Loucy (cell line): Measurements from ENCODE around the gene IGFLR1.

Experiments
- H2AFZ ChIP-seq: fragments of 200-600 bp; sonication (generic); 2 replicates; pipeline ENCODE4 v1.6.0; 2016; ENCODE audit warnings: antibody characterized with exemption, mild to moderate bottlenecking, low read length, moderate library complexity
- H3F3A ChIP-seq: fragments of 200-600 bp; 2 replicates; pipeline ENCODE4 v1.6.0; 2016; ENCODE audit warnings: antibody characterized with exemption, low read depth, mild to moderate bottlenecking
- H3K27me3 ChIP-seq: fragments of 200-600 bp; sonication (generic); 2 replicates; pipeline ENCODE4 v1.6.1; 2014; ENCODE audit warnings: low read length, mild to moderate bottlenecking; ENCODE audit not compliant: insufficient read depth, poor library complexity, severe bottlenecking
- H3K36me3 ChIP-seq: fragments of 200-600 bp; sonication (generic); 2 replicates; pipeline ENCODE4 v1.6.1; 2016; ENCODE audit warnings: low read length; ENCODE audit not compliant: insufficient read depth
- H3K4me1 ChIP-seq: fragments of 200-600 bp; sonication (generic); 2 replicates; pipeline ENCODE4 v1.5.1; 2014; ENCODE audit warnings: low read length, mild to moderate bottlenecking; ENCODE audit not compliant: insufficient read depth, poor library complexity, severe bottlenecking
- H3K4me2 ChIP-seq: fragments of 200-600 bp; sonication (generic); 2 replicates; pipeline ENCODE4 v1.6.0; 2014; ENCODE audit warnings: antibody characterized with exemption, low read length, low read depth, mild to moderate bottlenecking; ENCODE audit not compliant: poor library complexity, severe bottlenecking
- H3K4me3 ChIP-seq: fragments of 200-600 bp; sonication (generic); 2 replicates; pipeline ENCODE4 v1.5.1; 2014; ENCODE audit warnings: low read length, mild to moderate bottlenecking, mixed read lengths; ENCODE audit not compliant: poor library complexity, severe bottlenecking
- H3K79me2 ChIP-seq: fragments of 200-600 bp; sonication (generic); 2 replicates; pipeline ENCODE4 v1.6.1; 2014; ENCODE audit warnings: low read length; ENCODE audit not compliant: insufficient read depth
- H3K9ac ChIP-seq: fragments of 200-600 bp; sonication (generic); 2 replicates; pipeline ENCODE4 v1.6.0; 2014; ENCODE audit warnings: mild to moderate bottlenecking, low read depth, low read length, moderate library complexity; ENCODE audit not compliant: poor library complexity, severe bottlenecking
- H3K9me2 ChIP-seq: fragments of 200-600 bp; sonication (generic); replicated peaks from 2 replicates; pipeline ENCODE4 v1.6.1; 2016; ENCODE audit warnings: low read depth, low read length, mixed read lengths
- H3K9me3 ChIP-seq: fragments of 200-600 bp; sonication (generic); 2 replicates; pipeline ENCODE4 v1.6.1; 2014; ENCODE audit warnings: mild to moderate bottlenecking, antibody characterized with exemption, low read length, low read depth; ENCODE audit not compliant: insufficient read depth
- H4K20me1 ChIP-seq: fragments of 200-600 bp; sonication (generic); 2 replicates; pipeline ENCODE4 v1.6.0; 2014; ENCODE audit warnings: antibody characterized with exemption, low read length, mild to moderate bottlenecking; ENCODE audit not compliant: insufficient read depth, poor library complexity, severe bottlenecking
- CTCF ChIP-seq: fragments of 200-600 bp; sonication (generic); conservative IDR thresholded peaks from 2 replicates; pipeline ENCODE4 v1.5.1; 2014; ENCODE audit warnings: mild to moderate bottlenecking, antibody characterized with exemption, low read length
- EZH2phosphoT487 ChIP-seq: fragments of 200-600 bp; IDR thresholded peaks from 2 replicates; pipeline ENCODE4 v1.6.1; 2018; ENCODE audit warnings: antibody characterized with exemption, mild to moderate bottlenecking, moderate library complexity, borderline replicate concordance

Gene IGFLR1

GRCh38 chr19:35740108-35740422, 2.2 kb downstream of the IGFLR1 start:
- Histone ChIP-seq H3K27me3 (no peaks in the 10 kb centered on the region), H3K9me2 (no peaks in the 10 kb centered on the region), H3K4me3 (peak overlapping the region; percentile 79), H3K36me3 (peaks cover 23% of the 10 kb centered on the region; the same call in 1 of the 2 replicates), H3K9me3 (no peaks in the 10 kb centered on the region), H3K4me1 (peaks cover 7% of the 10 kb centered on the region), H3K9ac (peak overlapping the region; percentile 55), H3K4me2 (peak overlapping the region; percentile 74), H2AFZ (peak overlapping the region; percentile 96), H3K79me2 (no peaks in the 10 kb centered on the region), H3F3A (no peaks in the 10 kb centered on the region), H4K20me1 (no peaks in the 10 kb centered on the region)
- TF ChIP-seq CTCF (no peak), EZH2phosphoT487 (no peak)

GRCh38 chr19:35739275-35740107, 2.8 kb downstream of the IGFLR1 start:
- Histone ChIP-seq H3F3A (no peaks in the 10 kb centered on the region), H2AFZ (no peak overlapping the region), H3K9ac (peak overlapping the region; percentile 55), H3K27me3 (no peaks in the 10 kb centered on the region), H3K4me3 (peak overlapping the region; percentile 79), H3K4me2 (peak overlapping the region; percentile 74), H3K9me3 (no peaks in the 10 kb centered on the region), H3K4me1 (peaks cover 7% of the 10 kb centered on the region), H3K79me2 (no peaks in the 10 kb centered on the region), H3K36me3 (peaks cover 23% of the 10 kb centered on the region; the same call in 1 of the 2 replicates), H4K20me1 (no peaks in the 10 kb centered on the region), H3K9me2 (no peaks in the 10 kb centered on the region)
- TF ChIP-seq EZH2phosphoT487 (no peak), CTCF (no peak)

- peaks cover 23% of the 10 kb centered on the region; the same call in 1 of the 2 replicates for H3K36me3 ChIP-seq
- no peaks in the 10 kb centered on the region for H3K79me2 ChIP-seq
- no peak overlapping the region for H3K4me3 ChIP-seq
- no peaks in the 10 kb centered on the region for H3K9me2 ChIP-seq
- H3K9ac ChIP-seq: no peak overlapping the region
- TF ChIP-seq EZH2phosphoT487 (no peak), CTCF (no peak)
- H3K4me2 ChIP-seq: no peak overlapping the region
- H2AFZ ChIP-seq: no peak overlapping the region
- no peaks in the 10 kb centered on the region for H3K27me3 ChIP-seq
- H4K20me1 ChIP-seq: no peaks in the 10 kb centered on the region
- no peaks in the 10 kb centered on the region for H3K9me3 ChIP-seq
- H3K4me1 ChIP-seq: peaks cover 7% of the 10 kb centered on the region
- no peaks in the 10 kb centered on the region for H3F3A ChIP-seq
Observed at GRCh38 chr19:35738887-35739229, 3.4 kb downstream of the IGFLR1 start.
